T1000 (cell line): ENCODE results near the gene CHST11.
A peak's percentile ranks its signal among the peaks of the same experiment; 100 is the strongest.

ENCODE experiments used
- DNase-seq: peaks from one replicate; lab custom pipeline; 2025; ENCODE audit warnings: mixed read lengths; lab: John Stamatoyannopoulos, UW

The CHST11 gene

DNA sequence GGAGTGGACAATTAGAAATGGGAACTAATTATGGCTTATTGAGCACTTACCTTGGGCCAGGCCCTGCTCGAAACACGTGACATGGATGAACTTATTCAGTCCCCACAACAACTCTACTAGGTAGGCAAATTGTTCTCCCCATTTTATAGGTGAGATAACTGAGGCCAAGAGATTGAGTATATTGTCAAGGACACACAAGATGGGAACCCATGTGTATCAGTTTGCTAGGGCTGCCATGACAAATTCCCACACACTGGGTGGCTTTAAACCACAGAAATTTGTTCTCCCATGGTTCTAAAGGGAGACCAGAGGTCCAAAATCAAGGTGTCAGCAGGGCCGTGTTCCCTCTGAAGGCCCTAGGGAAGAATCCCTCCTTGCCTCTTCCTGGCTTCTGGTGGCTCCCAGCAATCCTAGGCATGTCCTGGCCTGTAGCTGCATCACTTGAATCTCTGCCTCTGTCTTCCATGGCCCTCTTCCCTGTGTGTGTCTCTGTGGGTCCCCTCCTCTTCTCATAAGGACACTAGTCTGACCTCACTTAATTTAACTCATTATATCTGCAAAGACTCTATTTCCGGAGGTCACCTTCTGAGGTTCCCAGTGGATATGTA, 128.8 kb downstream of the CHST11 start:
- no peak for DNase-seq

DNA sequence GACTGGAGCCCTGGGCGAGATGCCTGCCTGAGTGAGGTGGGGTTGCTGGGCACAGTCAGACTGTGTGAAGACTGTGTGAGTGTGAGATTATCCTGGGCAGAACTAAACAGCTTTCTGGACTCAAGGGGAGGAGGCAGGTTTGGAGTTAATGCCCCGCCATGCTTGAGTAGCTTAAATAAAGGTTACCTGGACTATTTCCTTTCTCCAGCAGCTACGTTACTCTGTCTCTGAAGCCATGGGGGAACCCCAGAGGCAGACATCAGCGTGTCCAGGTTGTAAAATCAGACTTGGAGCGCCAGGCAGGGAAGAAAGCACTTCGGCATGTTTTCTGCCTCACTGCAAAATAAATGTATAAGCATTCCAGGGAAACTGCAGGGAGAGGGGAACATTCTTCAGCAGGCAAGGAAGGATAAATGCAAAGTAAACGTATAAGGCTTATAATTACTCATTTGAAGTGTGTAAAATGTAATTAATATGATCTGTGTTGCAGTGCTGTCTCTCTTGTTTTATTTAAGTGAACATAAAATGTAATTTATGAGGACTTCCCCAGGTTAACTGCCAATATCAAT, 129.7 kb downstream of the CHST11 start:
- no peak for DNase-seq

DNA sequence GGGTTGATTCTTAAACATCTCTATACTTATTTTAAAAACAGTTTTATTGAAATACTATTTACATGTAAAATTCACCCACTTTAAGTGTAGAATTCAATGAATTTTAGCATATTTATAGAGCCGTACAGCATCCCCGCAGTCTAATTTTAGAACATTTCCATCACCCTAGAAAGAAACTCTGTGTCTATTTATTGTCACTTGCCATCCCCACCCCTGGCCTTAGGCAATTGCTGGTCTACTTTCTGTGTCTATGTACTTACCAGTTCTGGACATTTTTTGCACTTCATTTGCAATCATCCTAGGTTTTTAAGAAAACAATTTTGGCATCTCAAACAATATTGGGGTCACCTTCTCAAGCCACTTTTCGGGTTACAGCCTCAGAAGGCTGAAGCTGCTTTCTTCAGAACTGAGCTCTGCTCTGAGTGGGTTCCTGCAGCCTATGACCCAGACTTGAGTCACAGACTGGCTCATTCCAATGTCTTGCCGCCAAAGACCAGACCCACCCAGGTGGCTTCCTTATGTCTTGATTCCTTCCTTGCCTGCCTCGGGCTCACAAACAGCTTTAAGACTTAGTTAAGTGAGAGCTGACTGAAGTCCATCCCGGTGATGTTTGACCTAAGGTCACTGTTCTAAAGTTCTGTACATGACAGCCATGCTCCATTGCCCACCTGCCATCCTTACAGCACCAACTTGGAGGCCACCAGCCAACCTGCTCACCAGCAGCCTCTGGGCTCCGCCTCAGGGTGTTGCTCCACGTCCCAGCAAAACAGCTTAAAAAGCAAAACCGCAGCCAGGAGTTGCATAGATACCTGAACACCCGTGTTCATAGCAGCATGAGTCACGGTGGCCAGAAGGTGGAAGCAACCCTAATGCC, 131.5 kb downstream of the CHST11 start:
- DNase-seq = peak; percentile 9

DNA sequence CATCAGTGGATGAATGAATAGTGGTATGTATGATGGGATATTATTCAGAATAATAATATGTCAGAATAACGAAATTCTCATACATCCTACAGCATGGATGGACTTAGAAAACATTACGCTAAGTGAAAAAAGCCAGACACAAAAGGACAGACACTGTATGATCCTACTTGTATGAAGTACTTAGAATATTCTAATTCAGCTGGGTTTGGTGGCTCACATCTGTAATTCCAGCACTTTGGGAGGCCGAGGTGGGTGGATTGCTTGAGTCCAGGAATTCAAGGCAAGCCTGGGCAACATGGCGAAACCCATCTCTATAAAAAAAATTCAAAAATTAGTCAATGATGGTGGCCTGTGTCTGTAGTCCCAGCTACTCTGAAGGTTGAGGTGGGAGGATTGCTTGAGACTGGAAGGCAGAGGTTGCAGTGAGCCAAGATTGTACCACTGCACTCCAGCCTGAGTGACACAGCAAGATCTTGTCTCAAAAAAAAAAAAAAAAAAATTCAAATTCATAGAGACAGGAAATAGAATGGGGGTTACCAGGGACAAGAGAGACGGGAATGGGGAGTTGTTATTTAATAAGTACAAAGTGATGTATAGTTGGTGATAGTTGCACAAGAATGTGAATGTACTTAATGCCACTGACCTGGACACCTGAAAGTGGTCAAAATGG, 132.3 kb downstream of the CHST11 start:
- no peak for DNase-seq

GRCh38 chr12:104590022-104590421, 133.3 kb downstream of the CHST11 start:
- no peak for DNase-seq

- DNase-seq = no peak
Measured at GRCh38 chr12:104591257-104591885, 134.6 kb downstream of the CHST11 start.

DNA sequence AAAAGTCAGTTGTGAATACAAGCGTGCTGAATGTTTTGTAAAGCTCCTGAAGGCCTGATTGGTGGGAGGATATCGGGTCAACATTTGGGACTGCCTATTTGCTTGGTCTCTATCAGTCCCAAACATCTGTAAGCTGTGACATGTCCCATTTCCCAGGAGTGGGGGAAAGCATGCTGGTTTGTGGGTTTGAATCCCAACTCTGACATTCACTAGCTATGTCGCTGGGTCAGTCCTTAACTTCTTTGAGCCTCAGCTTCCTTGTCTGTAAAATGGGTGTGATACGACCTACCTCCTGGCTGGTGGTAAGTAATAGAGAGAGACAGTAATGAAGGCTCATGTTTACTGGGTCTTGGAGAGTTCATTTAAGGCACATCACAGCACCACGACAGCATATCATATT, 136.7 kb downstream of the CHST11 start:
- no peak for DNase-seq

- no peak for DNase-seq
Measured at GRCh38 chr12:104596134-104596799, 139.5 kb downstream of the CHST11 start.

DNA sequence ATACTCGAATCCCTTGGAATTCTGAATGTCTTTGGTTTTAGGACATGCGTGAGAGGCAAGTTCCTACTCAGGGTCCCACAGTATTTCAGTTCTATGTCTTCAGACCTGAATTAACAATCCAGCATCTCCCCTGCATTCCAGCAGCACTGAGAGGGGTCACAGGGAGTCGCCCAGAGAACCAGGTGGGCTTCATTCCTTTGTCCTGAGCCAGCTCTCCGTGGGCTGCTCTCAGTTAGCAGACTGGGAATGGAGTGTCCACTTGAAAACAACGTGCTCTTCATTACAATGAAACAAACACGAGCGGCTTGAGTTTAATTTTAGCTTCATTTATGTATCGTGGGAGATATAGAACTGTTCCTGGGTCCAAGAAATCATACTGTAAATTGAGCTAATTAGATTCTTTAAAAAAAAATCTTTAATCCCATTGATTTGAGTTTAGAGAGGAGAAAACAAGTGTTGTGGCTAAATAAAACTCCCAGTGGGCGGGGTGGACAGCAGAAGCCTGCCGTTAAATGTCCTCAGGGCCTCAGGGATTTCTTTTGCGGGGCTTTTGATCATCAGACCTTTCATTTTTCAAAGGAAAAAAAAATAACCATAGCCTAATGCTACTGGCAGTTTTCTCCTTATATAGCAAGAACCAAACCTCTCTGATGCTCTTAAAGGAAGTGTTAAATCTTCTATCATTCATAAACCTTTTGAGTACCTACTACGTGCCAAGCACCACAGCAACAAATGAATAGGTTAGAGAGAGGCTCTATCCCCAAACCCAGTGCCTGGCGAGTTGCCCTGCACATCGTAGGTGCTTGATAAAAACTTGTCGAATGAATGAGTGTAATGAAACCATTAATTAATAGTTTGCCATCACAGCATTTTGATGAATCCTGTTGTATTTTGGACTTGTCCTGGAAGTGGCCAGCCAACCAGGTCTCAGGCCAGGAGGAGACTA, 140.4 kb downstream of the CHST11 start:
- no peak for DNase-seq

DNA sequence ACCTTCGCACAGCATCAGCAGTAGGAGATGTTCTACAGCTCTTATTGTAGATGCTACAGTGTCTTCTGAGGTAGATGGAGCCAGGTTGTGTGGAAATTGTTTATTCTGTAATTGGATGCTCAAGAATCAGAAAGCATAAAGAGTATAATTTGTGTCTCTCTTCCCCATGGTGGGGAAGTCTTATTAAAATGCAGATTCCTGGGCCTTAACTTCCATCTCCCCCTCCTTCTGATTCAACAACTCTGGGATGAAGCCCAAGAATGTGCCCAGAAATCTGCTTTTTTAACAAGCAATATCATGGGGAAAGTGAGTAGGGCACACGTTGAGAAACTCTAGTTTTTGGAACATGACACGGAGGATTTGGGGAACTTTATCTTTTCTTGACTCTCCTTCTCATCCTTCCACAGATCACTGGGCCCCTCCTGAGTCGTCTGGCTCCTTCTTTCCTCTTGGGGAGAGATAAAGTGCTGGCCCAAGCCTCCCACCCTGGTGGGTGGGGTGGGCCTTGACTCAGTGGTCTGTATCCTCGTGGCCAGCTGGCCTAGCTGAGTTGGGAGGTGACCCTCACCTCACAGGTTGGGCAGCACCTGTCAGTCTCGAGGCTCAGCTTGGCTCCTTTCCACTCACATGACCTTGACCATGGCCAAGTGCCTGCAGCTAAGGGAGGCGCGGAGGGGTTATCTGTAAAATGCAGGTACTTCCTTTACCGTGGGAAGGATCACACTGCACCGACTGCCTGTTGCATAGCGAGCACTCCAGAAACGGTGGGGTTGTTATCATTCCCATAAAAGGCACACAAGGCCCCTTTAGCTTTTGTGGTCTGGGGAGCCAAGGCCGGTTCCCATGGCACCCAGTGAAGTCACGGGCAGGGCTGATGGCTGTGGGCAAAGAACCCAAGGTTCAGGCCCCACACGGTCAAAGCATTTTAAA, 141.9 kb downstream of the CHST11 start:
- DNase-seq = no peak

- DNase-seq = no peak
Measured at GRCh38 chr12:104599272-104600035, 142.7 kb downstream of the CHST11 start.

DNA sequence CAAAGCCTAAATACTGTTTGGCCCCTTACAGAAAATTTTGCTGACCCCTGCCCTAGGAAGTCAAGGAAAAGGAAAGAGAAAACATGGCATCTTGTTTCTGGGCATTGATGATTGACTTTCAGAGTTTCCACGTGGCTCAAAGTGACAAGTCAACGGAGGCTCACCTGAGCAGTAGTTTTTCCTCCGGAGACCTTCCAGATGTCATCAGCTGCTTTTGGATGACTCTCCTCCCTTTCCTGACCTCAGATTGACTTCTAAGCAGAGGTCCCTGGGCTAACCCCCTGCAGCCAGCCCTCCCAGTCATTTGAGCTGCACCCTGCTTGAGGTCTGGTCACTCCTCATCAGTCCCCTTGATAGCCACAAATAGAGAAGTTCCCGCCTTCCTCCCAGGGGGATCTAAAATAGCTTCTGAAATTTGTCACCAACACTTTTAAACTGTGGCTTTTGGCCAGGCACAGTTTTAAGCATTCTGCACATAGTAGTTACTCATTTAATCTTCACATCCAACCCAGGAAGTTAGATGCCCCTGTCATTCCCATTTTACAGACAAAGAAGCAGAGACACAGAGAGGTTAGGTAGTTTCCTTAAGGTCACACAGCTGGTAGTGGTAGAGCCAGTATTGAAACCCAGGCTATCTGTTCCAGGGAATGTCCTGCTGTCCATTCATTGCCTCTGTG, 143.4 kb downstream of the CHST11 start:
- no peak for DNase-seq

GRCh38 chr12:104600790-104601739, 144.3 kb downstream of the CHST11 start:
- DNase-seq = no peak

DNA sequence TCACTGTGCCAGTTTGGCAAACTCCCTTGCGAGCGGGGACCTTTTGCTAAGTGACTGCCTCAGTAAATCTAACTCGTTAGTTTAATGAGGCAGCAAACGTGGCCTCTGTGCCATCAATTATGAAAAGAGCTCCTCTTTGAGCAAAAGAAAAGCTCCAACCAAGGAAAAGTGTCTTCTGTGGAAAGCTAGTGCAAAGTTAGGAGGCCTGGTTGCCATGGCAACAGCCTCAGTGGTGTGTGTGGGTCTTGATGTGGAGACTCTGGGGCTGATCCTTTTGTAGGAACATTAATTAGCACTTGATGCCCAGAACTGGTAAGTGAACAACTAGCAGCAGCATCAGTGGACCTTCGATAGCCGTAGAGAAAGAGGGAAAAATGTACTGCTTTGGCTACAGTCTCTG, 145.7 kb downstream of the CHST11 start:
- no peak for DNase-seq

DNA sequence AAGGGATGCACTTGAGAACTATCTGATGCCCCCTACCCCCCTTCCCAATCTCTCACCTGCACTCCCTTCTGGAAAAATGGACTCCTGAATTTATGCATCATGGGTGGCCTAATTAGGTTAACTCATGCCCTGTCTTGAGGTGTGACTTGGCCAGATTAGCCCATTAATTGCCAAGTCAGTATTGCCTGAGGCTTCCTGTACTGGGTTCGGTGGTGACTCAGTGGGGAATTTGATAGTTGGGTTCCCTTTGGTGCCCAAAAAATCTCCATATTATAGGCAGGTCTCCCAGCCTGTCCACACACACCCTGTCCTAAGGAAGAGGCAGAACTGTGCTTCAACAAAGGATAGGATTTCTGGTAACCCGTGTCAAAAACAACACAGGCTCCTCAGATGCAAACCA, 146.1 kb downstream of the CHST11 start:
- DNase-seq = no peak

GRCh38 chr12:104603545-104603973, 146.8 kb downstream of the CHST11 start:
- DNase-seq = peak; percentile 25
